Left renal pelvis (tissue), 4 donors: ENCODE measurements around the gene FAM240A. TPM values are rescaled to one million over a fixed set of nuclear protein-coding genes. Genes with fewer than 3 reads are reported as not detected.

ENCODE experiments used
- DNase-seq, 4 donors: peaks; one replicate each; pipeline ENCODE4 v3.0.0-alpha.2; 2013; ENCODE audit warnings: low read depth in 4 of 4, low spot score in 3 of 4
- polyA plus RNA-seq, 4 donors: library from polyadenylated mRNA; unstranded; fragments of 120-200 nt; gene quantifications; one replicate each; pipeline ENCODE4 v1.2.1, GENCODE V29; 2013; ENCODE audit not compliant: insufficient read length in 4 of 4

FAM240A gene
- polyA plus RNA-seq, 4 donors: 0.09 TPM; not detected in 3

DNA sequence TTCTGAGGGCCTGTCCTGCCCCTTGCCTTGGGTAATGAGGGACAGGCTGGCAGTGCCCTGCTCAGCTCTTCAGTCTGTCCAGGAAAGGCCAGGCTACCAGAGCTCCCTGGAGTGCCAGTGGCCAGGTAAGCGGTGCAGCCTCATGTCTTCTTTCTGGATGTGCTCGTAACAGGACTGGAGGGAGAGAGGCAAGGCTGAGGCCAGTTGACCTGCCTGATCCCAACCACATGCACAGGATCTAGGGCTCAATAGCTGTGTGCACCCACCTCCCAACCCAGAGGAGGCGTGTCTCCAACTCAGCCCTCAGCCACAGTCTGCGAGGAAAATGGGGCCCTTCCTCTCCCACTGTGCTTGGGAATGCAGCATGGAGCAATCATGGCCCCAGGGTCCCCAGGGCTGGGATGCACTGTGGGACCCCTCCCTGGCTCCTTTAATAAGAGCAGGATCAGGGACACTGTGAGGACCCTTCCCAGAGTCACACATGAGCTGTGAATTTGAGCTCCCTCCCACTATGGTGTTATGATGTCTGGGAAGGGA, 58.6 kb downstream of the FAM240A start:
- no peak for DNase-seq

- DNase-seq: no peak
Measured at GRCh38 chr3:46671541-46672348, 59.4 kb downstream of the FAM240A start.

GRCh38 chr3:46672349-46672695, 60.0 kb downstream of the FAM240A start:
- no peak for DNase-seq

- DNase-seq: no peak
Measured at GRCh38 chr3:46673151-46674030, 61.1 kb downstream of the FAM240A start.

DNA sequence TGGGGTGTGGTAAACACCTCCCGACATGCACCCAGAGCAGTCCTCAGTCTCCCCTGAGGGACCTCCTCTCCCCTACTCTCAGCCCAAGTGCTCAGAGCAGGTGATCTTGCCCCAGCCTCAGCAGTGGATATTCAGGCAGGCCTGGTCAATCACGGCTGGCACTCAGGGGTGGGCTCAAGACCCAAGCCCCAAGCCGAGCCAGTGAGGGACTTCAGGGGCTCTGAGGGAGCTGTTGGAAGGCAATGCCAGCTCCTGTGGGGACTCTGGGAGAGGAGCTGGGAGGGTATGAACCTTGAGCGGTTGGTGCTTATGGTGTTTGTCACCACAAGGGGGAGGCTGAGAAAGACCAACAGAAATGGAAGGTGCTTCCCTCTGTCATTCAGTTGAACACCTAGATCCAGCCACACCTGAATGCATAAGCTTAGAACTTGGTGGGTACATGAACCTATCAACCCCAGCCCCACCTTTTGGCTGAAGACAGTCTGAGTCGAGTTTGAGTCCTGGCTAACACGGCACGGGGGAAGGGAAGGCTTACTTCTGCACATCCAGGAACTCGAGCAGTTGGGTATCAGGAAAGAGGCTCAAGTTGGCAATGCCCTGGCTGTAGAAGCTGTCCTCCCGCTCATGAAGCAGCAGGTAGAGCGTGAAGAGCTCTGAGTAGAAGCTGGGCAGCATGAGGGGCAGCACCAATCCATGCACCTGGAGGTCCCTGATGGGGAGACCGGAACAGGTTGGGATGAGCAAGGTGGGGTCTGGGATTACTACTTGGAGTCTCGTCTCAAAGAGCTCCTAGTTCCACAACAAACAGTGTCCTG, 61.9 kb downstream of the FAM240A start:
- no peak for DNase-seq

DNA sequence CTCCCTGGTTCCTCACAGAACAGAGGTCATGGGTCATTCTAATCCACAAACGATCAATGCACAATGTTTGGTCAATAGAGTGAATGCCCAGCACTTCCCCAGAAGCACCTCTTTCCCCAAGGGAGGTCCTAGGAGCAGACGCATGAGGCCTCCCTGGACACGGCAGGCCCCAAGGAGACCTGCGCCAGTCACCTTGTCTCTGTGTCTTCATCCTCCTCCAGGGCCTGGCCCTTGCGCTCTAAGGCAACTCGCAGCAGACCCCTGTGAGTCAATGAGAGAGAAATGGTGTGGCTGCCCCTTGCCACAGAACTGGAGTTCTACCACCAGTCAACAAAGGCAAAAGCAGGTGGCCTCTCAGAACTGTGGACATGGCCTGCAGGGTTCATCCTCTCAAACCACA, 63.1 kb downstream of the FAM240A start:
- DNase-seq: no peak

Other genes starting within 250 kb of the FAM240A start
- under 1 TPM; 0.11 to 0.80 (median 0.42) TPM for gene CCR5, start 241.6 kb upstream of the FAM240A start, polyA plus RNA-seq
- under 1 TPM; 0.70 to 0.99 (median 0.91) TPM for gene CCRL2, start 205.3 kb upstream of the FAM240A start, polyA plus RNA-seq
- 1 to 10 TPM; 1.5 to 2.9 (median 2.3) TPM for gene LTF, start 147.6 kb upstream of the FAM240A start, polyA plus RNA-seq
- not detected for gene RTP3, start 114.5 kb upstream of the FAM240A start, polyA plus RNA-seq
- 1 to 10 TPM; 1.9 to 2.4 (median 2.1) TPM for gene LRRC2, start 46.2 kb upstream of the FAM240A start, polyA plus RNA-seq
- 10 to 100 TPM in 2 of 4 donors, 1 to 10 TPM in 2; 6.2 to 16.4 (median 10.8) TPM for gene ALS2CL, start 81.2 kb downstream of the FAM240A start, polyA plus RNA-seq
- gene TMIE, start 88.9 kb downstream of the FAM240A start, polyA plus RNA-seq: 1 to 10 TPM in 1 of 4 donors, under 1 TPM in 3; 0.45 to 1.0 (median 0.83) TPM
- 1 to 10 TPM; 1.2 to 3.3 (median 2.2) TPM for gene PRSS50, start 105.3 kb downstream of the FAM240A start, polyA plus RNA-seq